H9 (cell line): ENCODE results near the gene GALNT17. TPM values are rescaled to one million over a fixed set of nuclear protein-coding genes. Genes with fewer than 3 reads are reported as not detected.

Experiments
- DNase-seq: peaks from one replicate; pipeline ENCODE4 v3.0.0-alpha.2; 2017
- H2AFZ ChIP-seq: one replicate; pipeline ENCODE4 v1.6.1; 2013; ENCODE audit warnings: mild to moderate bottlenecking, low read length, control low read depth, moderate library complexity
- H2AK5ac ChIP-seq: 2 replicates; pipeline ENCODE4 v1.6.1; 2013; ENCODE audit warnings: low read length, control low read depth, mixed read lengths; ENCODE audit not compliant: insufficient read length
- H2BK120ac ChIP-seq: one replicate; pipeline ENCODE4 v1.6.1; 2013; ENCODE audit warnings: low read depth, mild to moderate bottlenecking, low read length, control low read depth, inconsistent platforms; ENCODE audit not compliant: poor library complexity, severe bottlenecking
- H2BK12ac ChIP-seq: 2 replicates; pipeline ENCODE4 v1.6.1; 2013; ENCODE audit warnings: low read length, control low read depth, mixed read lengths, low read depth; ENCODE audit not compliant: insufficient read length
- H2BK15ac ChIP-seq: 2 replicates; pipeline ENCODE4 v1.6.1; 2013; ENCODE audit warnings: low read depth, low read length, control low read depth
- H2BK20ac ChIP-seq: one replicate; pipeline ENCODE4 v1.6.1; 2013; ENCODE audit warnings: low read depth, mild to moderate bottlenecking, low read length, control low read depth, inconsistent platforms; ENCODE audit not compliant: poor library complexity, severe bottlenecking
- H2BK5ac ChIP-seq: 2 replicates; pipeline ENCODE4 v1.6.1; 2013; ENCODE audit warnings: low read length, control low read depth, mixed read lengths; ENCODE audit not compliant: insufficient read length
- H3K14ac ChIP-seq: 2 replicates; pipeline ENCODE4 v1.6.1; 2013; ENCODE audit warnings: low read length, control low read depth; ENCODE audit not compliant: insufficient read depth
- H3K18ac ChIP-seq: 2 replicates; pipeline ENCODE4 v1.6.1; 2013; ENCODE audit warnings: low read depth, mild to moderate bottlenecking, mixed read lengths, low read length, control low read depth; ENCODE audit not compliant: insufficient read length
- H3K23ac ChIP-seq: 2 replicates; pipeline ENCODE4 v1.6.1; 2013; ENCODE audit warnings: low read length, control low read depth, mixed read lengths, low read depth; ENCODE audit not compliant: insufficient read length
- H3K23me2 ChIP-seq: 2 replicates; pipeline ENCODE4 v1.6.1; 2013; ENCODE audit warnings: low read depth, mild to moderate bottlenecking, mixed read lengths, low read length, control low read depth; ENCODE audit not compliant: insufficient read length, poor library complexity, severe bottlenecking
- H3K27ac ChIP-seq: 2 replicates; pipeline ENCODE4 v1.5.1; 2013; ENCODE audit warnings: low read length, control low read depth, mixed read lengths, low read depth; ENCODE audit not compliant: insufficient read length
- H3K27me3 ChIP-seq: 2 replicates; pipeline ENCODE4 v1.6.1; 2013; ENCODE audit warnings: low read length, control low read depth, inconsistent platforms; ENCODE audit not compliant: insufficient read depth
- H3K4ac ChIP-seq: 2 replicates; pipeline ENCODE4 v1.6.1; 2013; ENCODE audit warnings: low read depth, mild to moderate bottlenecking, control low read depth, inconsistent platforms, low read length, moderate library complexity
- H3K4me1 ChIP-seq: 2 replicates; pipeline ENCODE4 v1.6.1; 2013; ENCODE audit warnings: low read length, control low read depth, inconsistent platforms; ENCODE audit not compliant: insufficient read depth
- H3K4me2 ChIP-seq: 2 replicates; pipeline ENCODE4 v1.6.1; 2013; ENCODE audit warnings: low read length, control low read depth, mixed read lengths; ENCODE audit not compliant: insufficient read length, insufficient read depth
- H3K56ac ChIP-seq: 2 replicates; pipeline ENCODE4 v1.6.1; 2013; ENCODE audit warnings: low read depth, mild to moderate bottlenecking, mixed read lengths, low read length, control low read depth; ENCODE audit not compliant: insufficient read length
- H3K79me1 ChIP-seq: 2 replicates; pipeline ENCODE4 v1.6.1; 2013; ENCODE audit warnings: low read depth, mild to moderate bottlenecking, moderate library complexity, low read length, control low read depth, inconsistent platforms; ENCODE audit not compliant: insufficient read depth, poor library complexity, severe bottlenecking
- H3K79me2 ChIP-seq: 2 replicates; pipeline ENCODE4 v1.6.1; 2013; ENCODE audit warnings: low read length, control low read depth, inconsistent platforms; ENCODE audit not compliant: insufficient read depth
- H3K9ac ChIP-seq: 2 replicates; pipeline ENCODE4 v1.6.1; 2013; ENCODE audit warnings: low read length, control low read depth, mixed read lengths; ENCODE audit not compliant: insufficient read length; ENCODE audit errors: extremely low read depth
- H3K9me3 ChIP-seq: one replicate; pipeline ENCODE4 v1.6.1; 2013; ENCODE audit warnings: low read depth, low read length, inconsistent platforms; ENCODE audit not compliant: control insufficient read depth
- H3T11ph ChIP-seq: one replicate; pipeline ENCODE4 v1.6.1; 2013; ENCODE audit warnings: mild to moderate bottlenecking, low read length, control low read depth, inconsistent platforms
- H4K20me1 ChIP-seq: one replicate; pipeline ENCODE4 v1.6.1; 2013; ENCODE audit not compliant: control insufficient read depth, insufficient read length, insufficient read depth
- H4K5ac ChIP-seq: 2 replicates; pipeline ENCODE4 v1.6.1; 2013; ENCODE audit warnings: low read depth, mild to moderate bottlenecking, mixed read lengths, low read length, control low read depth; ENCODE audit not compliant: insufficient read length
- H4K8ac ChIP-seq: replicated peaks from 2 replicates; pipeline ENCODE4 v1.6.1; 2013; ENCODE audit warnings: low read length, control low read depth, mixed read lengths, low read depth; ENCODE audit not compliant: insufficient read length
- H4K91ac ChIP-seq: 2 replicates; pipeline ENCODE4 v1.6.1; 2013; ENCODE audit warnings: low read depth, mild to moderate bottlenecking, moderate library complexity, mixed read lengths, low read length, control low read depth; ENCODE audit not compliant: insufficient read length
- H3K27ac Mint-ChIP-seq, 3 experiments: 2 replicates in 2 of 3; 3 replicates in 1 of 3; pipeline ENCODE4 v1.8.0; 2020 to 2021; ENCODE audit warnings: mixed read lengths in 3 of 3, mild to moderate bottlenecking in 1 of 3, moderate library complexity in 1 of 3
- H3K27me3 Mint-ChIP-seq: 2 replicates; pipeline ENCODE4 v1.8.0; 2021; ENCODE audit warnings: low read depth, mild to moderate bottlenecking, moderate library complexity, mixed read lengths
- H3K36me3 Mint-ChIP-seq, 3 experiments: 2 replicates in 2 of 3; 3 replicates in 1 of 3; pipeline ENCODE4 v1.8.0; 2020 to 2021; ENCODE audit warnings: low read depth in 3 of 3, mixed read lengths in 3 of 3; ENCODE audit not compliant: insufficient read depth in 1 of 3
- H3K4me1 Mint-ChIP-seq, 2 experiments: 2 replicates each; pipeline ENCODE4 v1.8.0; 2020; ENCODE audit warnings: mixed read lengths in 2 of 2
- H3K4me3 Mint-ChIP-seq, 2 experiments: 2 replicates in 1 of 2; 3 replicates in 1 of 2; pipeline ENCODE4 v1.8.0; 2020 to 2021; ENCODE audit warnings: mild to moderate bottlenecking in 2 of 2, mixed read lengths in 2 of 2, moderate library complexity in 1 of 2
- H3K9me3 Mint-ChIP-seq, 2 experiments: 2 replicates in 1 of 2; 3 replicates in 1 of 2; pipeline ENCODE4 v1.8.0; 2020; ENCODE audit warnings: mild to moderate bottlenecking in 2 of 2, mixed read lengths in 2 of 2, moderate library complexity in 1 of 2
- CTCF ChIP-seq: fragments of 200-600 bp; sonication (generic); conservative IDR thresholded peaks from 3 replicates; pipeline ENCODE4 v1.8.0; 2021; ENCODE audit warnings: antibody characterized with exemption, mild to moderate bottlenecking
- WGBS: extraction: QIAGEN DNeasy Blood & Tissue Kit; methylation state at CpG from one replicate; pipeline ENCODE4 v1.1.7; 2013; ENCODE audit warnings: missing lambda C conversion rate, low lambda C conversion rate, mixed read lengths; ENCODE audit not compliant: insufficient read length; ENCODE audit errors: extremely low coverage; 5-methylcytosine and 5-hydroxymethylcytosine counted together
- total RNA-seq: library from RNA; stranded (reverse); gene quantifications from 2 replicates; pipeline ENCODE4 v1.2.1, GENCODE V29; 2021

GALNT17 gene
- total RNA-seq, 1 experiment from 2014 or later: 43.2 TPM

GRCh38 chr7:71626206-71626605 lies 494.3 kb downstream of the GALNT17 start:
- Histone ChIP-seq H3K27ac (no peak overlapping the region), H2AK5ac (no peak overlapping the region), H3K23me2 (no peaks in the 10 kb centered on the region), H4K5ac (no peak overlapping the region), H3K4me2 (no peak overlapping the region), H4K91ac (no peak overlapping the region), H2BK12ac (no peak overlapping the region), H3K4me1 (peaks cover 1% of the 10 kb centered on the region; the same call in 1 of the 2 replicates), H4K20me1 (no peaks in the 10 kb centered on the region), H4K8ac (no peak overlapping the region), H3K79me1 (no peaks in the 10 kb centered on the region), H3K79me2 (no peaks in the 10 kb centered on the region), H3K23ac (no peak overlapping the region), H2BK20ac (no peak overlapping the region), H2BK5ac (no peak overlapping the region), H3K9ac (no peak overlapping the region), H2AFZ (no peak overlapping the region), H2BK15ac (no peak overlapping the region), H3K56ac (no peak overlapping the region), H3K4ac (no peak overlapping the region), H3K9me3 (no peaks in the 10 kb centered on the region), H2BK120ac (no peak overlapping the region), H3K14ac (no peak overlapping the region), H3K18ac (no peak overlapping the region), H3K27me3 (no peaks in the 10 kb centered on the region), H3T11ph (no peak overlapping the region)
- peaks cover 0 to 2% of the 10 kb centered on the region in 2 experiments; a peak in 1 of 5 replicates for H3K9me3 Mint-ChIP-seq
- no peaks in the 10 kb centered on the region for H3K27me3 Mint-ChIP-seq
- no CpG with 5 or more reads among the region's 1 CpG for WGBS
- no peak overlapping the region for H3K27ac Mint-ChIP-seq
- TF ChIP-seq CTCF: no peak
- H3K4me1 Mint-ChIP-seq: peaks cover 2 to 7% of the 10 kb centered on the region in 2 experiments
- H3K4me3 Mint-ChIP-seq: no peak overlapping the region
- peaks cover 15 to 17% (median 15%) of the 10 kb centered on the region in 3 experiments for H3K36me3 Mint-ChIP-seq
- DNase-seq: no peak
